Stimulated activated naive CD8-positive, alpha-beta T cell treated with anti-CD3 and anti-CD28 coated beads, Interleukin-15, amount 100 ng/mL, for 72 hours (primary cell): Measurements from ENCODE around the gene NPL.

ENCODE experiments used
- ATAC-seq: fragments of 150-1000 bp; cut with Tn5 transposase; 2 replicates; pipeline ENCODE4 v1.10.0; 2021; ENCODE audit warnings: mild to moderate bottlenecking, moderate library complexity
- DNase-seq, 2 donors: peaks; one replicate each; pipeline ENCODE4 v3.0.0; 2021 to 2022
- H3K27ac Mint-ChIP-seq, 2 donors: one replicate each; pipeline ENCODE4 v1.8.0; 2022; ENCODE audit warnings: mild to moderate bottlenecking in 2 of 2, mixed read lengths in 2 of 2, moderate library complexity in 2 of 2
- H3K27me3 Mint-ChIP-seq: one replicate; pipeline ENCODE4 v1.8.0; 2022; ENCODE audit warnings: mixed read lengths
- H3K4me1 Mint-ChIP-seq: one replicate; pipeline ENCODE4 v1.8.0; 2022; ENCODE audit warnings: mild to moderate bottlenecking, mixed read lengths
- H3K4me3 Mint-ChIP-seq, 2 donors: one replicate each; pipeline ENCODE4 v1.8.0; 2022; ENCODE audit warnings: mild to moderate bottlenecking in 2 of 2, mixed read lengths in 2 of 2, moderate library complexity in 1 of 2
- H3K9me3 Mint-ChIP-seq, 2 donors: one replicate each; pipeline ENCODE4 v1.8.0; 2022; ENCODE audit warnings: mixed read lengths in 2 of 2

The NPL gene

DNA sequence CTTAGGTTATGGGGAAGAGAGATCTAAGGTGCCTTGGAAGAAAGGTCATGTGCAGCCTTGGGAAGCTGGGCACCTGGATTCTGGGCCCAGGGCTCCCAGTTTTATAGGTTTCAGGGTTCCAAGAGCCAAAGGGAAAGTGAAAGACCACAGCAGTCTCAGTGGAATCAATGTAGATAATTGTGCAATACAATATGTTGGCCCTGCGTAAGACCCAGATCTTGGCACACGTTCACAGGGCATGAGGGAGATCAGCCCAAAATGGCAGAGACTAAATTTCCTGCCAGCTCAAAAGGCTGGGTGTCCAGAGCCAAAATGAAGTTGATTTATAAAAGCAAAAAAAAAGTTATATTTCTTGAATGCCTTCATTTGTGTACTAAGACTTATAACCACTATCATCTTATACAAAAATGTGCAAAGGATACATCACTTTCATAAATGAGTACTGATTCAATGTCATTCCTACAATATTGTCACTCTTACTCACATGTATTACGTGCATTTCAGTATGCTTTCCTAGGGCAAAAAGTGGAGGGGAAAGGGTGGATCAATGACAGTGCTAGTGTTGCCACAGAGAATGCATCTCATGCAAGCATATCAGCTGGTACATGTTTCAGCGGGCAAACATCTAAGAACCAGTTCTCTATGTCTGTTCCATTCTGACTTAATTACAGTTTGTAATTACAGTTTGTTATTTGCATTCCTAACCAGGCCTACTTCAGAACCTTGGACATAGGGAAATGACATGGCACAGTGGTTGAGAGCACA, 22.5 kb upstream of the NPL start:
- no peaks in the 10 kb centered on the region for H3K4me1 Mint-ChIP-seq
- peaks cover 0 to under 1% of the 10 kb centered on the region in 2 donors for H3K9me3 Mint-ChIP-seq
- DNase-seq (no peak), ATAC-seq (no peak)
- no peak overlapping the region for H3K4me3 Mint-ChIP-seq
- no peak overlapping the region for H3K27ac Mint-ChIP-seq
- peaks cover 58% of the 10 kb centered on the region for H3K27me3 Mint-ChIP-seq

DNA sequence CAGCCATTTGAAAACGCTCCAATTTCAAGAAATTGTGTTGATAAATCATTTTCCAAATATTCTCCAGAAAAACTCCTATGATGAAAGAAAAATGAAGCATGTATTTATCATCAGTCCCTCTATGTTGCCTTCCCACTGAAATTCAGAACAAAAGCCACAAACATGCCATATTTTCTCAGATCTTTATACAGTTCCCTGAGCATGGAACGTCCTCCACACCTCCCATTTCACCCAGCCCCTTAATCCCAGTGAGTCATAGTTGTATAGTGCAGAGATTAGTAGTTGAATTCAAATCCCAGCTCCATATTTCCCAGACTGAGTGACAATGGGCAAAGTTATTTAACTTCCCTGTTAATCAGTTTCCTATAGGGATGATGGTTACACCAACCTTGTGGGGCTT, 20.6 kb upstream of the NPL start:
- DNase-seq (no peak), ATAC-seq (no peak)
- no peaks in the 10 kb centered on the region for H3K9me3 Mint-ChIP-seq
- H3K27ac Mint-ChIP-seq: no peak overlapping the region
- H3K4me3 Mint-ChIP-seq: no peak overlapping the region
- H3K4me1 Mint-ChIP-seq: no peaks in the 10 kb centered on the region
- peaks cover 54% of the 10 kb centered on the region for H3K27me3 Mint-ChIP-seq

DNA sequence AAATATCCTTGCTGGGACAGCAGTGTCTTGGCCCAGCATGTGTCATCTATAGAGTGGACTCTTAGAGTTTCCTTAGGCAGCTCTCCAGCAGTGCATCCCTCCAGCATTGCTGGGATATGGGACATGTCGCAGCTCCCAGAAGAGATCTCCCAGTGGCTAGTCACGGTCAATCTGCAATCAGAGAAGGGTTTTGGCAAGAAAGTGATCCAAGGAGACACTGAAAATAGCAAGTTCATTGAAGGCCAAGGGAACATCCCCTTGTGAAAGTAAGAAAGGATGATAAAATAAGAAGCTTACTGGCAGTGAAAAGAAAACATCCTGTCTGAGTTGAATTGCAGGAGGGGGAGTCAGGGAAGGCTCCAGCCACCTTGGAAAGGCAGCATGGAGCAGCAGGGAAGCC, 19.3 kb upstream of the NPL start:
- H3K27me3 Mint-ChIP-seq: peaks cover 54% of the 10 kb centered on the region

DNA sequence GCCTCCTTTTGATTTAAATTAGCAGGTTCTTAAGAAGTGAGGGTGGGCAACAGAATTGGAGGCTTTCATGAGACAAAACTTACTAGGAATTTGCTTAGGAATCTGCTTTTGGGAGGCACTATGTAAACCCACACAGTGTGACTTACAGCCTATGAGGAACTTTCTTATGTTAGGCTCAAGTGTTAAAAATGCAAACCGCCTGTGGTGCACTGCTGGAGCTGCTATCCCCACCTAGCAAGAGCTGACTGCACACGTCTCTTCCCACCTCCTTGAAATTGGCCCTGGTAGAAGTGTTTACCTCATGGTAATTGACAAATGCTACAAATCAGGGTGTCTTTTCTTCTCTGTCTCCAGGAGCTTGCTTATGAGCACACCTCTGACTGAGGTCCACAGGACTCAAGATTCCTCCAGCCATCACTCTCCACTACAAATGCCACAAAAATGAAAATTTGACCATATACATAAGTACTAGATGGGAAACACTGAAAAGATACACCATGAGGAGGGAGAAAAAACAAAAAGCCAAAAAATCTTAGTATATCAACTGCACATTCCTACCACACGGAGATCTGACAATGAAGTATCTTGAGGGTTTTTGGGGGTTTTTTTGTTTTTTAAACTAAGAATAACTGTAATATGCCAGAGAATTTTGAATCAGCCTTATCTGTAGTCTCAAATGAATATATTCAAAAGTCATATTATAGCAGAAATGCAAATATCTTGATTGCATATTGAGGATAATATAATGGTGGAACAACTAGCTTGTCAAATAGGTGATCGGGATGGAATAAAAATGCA, 18.2 kb upstream of the NPL start:
- ATAC-seq: no peak
- H3K9me3 Mint-ChIP-seq: no peaks in the 10 kb centered on the region
- H3K4me3 Mint-ChIP-seq: no peak overlapping the region

More for the DNA sequence above, 19.3 kb upstream of the NPL start:
- no peak for ATAC-seq
- no peaks in the 10 kb centered on the region for H3K9me3 Mint-ChIP-seq
- H3K4me3 Mint-ChIP-seq: no peak overlapping the region
- DNase-seq: no peak
- H3K27ac Mint-ChIP-seq: no peak overlapping the region
- H3K4me1 Mint-ChIP-seq: no peaks in the 10 kb centered on the region

DNA sequence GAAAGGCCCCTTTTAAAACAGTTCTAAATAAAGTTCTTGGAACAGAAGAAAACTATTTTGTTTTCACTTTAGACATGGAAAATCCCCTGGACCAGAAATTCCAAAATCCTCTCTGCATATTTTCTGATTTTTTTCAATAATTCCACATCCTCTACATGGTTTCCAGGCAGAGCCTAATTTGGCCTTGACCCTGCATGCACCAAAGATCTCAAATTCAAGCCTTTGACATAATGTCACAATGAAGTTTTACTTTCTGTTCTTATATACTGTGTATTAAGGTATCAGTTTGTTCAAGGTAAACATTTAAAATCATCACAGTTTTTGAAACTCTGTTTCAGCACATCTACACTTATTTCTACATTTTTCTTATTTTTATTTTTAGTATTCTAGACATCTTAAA, 12.2 kb upstream of the NPL start:
- DNase-seq: no peak
- no peak overlapping the region for H3K4me3 Mint-ChIP-seq
- H3K27ac Mint-ChIP-seq: no peak overlapping the region
- H3K9me3 Mint-ChIP-seq: no peaks in the 10 kb centered on the region
- no peak for ATAC-seq
- H3K4me1 Mint-ChIP-seq: peaks cover 32% of the 10 kb centered on the region
- peaks cover 29% of the 10 kb centered on the region for H3K27me3 Mint-ChIP-seq

More for the DNA sequence above, 18.2 kb upstream of the NPL start:
- peaks cover 5% of the 10 kb centered on the region for H3K4me1 Mint-ChIP-seq
- H3K27ac Mint-ChIP-seq: no peak overlapping the region
- H3K27me3 Mint-ChIP-seq: peaks cover 52% of the 10 kb centered on the region
- DNase-seq: no peak

DNA sequence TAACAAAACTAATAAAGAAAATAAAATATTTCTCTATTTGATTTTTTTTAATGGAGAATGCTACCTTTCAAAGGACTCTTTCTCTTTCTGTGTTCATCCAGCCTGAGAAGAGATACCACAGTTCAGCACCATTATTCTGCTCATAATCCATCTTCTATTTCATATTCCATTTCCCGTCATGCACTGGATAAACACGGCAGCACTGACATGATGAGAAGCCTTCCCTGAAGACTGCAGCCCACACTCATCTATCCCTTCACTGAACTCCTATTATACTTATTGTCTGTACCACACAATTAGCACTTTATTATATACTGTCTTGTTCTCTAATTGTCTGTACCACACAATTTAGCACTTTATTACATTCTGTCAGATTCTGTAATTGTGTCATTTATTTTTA, 10.7 kb upstream of the NPL start:
- no peak for ATAC-seq
- DNase-seq: no peak
- H3K27me3 Mint-ChIP-seq: peaks cover 30% of the 10 kb centered on the region
- peaks cover 39% of the 10 kb centered on the region for H3K4me1 Mint-ChIP-seq
- no peaks in the 10 kb centered on the region for H3K9me3 Mint-ChIP-seq
- no peak overlapping the region for H3K4me3 Mint-ChIP-seq
- H3K27ac Mint-ChIP-seq: peak overlapping the region in 1 of 2 donors; percentile 55

DNA sequence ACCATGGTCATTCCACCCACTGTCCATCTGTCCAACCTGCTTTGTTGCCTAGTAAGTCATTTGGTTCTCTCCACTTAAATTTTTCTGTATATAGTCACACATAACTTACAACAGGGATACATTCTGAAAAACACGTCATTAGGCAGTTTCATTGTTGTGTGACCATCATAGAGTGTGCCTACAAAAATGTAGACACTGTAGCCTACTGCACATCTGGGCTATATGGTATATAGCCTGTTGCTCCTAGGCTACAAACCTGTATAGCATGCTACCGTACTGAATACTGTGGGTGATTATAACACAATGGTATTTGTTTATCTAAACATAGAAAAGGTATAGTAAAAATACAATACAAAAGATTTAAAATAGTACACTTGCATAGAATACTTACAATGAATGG, 10.0 kb upstream of the NPL start:
- H3K9me3 Mint-ChIP-seq: no peaks in the 10 kb centered on the region
- DNase-seq (no peak), ATAC-seq (no peak)
- H3K27ac Mint-ChIP-seq: no peak overlapping the region
- H3K4me1 Mint-ChIP-seq: peaks cover 39% of the 10 kb centered on the region
- H3K27me3 Mint-ChIP-seq: peaks cover 24% of the 10 kb centered on the region
- H3K4me3 Mint-ChIP-seq: no peak overlapping the region

DNA sequence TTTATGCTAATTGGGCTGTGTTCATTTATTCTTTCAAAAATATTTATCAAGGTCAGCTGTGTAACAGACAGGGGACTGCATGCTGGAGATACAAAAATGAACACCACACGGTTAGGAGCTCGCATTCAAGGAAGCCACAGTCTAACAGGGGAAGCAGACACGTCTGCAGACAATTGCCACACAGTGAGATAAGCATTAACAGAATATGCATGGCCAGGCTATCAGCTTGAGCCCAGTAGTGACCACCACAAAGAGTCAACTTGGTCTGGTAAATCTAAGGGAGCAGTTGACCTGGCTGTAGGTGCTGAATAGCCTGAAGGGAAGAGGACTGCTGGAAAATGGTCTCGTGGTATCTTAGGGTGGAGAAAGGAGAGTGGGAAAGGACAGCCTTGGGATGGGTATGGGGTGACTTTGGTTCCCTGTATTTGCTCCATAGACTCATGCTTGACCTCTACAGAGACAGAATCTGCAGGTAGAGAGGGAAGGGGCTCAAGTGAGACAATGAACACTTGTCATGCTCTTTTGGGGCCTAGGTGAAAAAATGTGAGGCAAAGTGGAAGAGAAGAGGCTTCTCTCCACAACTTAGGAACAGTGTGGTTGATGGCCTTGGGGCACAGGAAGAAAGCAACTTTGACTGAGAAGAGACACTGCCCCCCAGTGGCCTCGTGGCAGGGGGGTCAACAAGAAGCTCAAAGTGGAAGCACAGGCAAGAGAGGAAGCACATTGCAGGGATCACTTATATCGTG, 7.6 kb upstream of the NPL start:
- H3K27ac Mint-ChIP-seq: peak overlapping the region in 1 of 2 donors; percentile 36
- no peak overlapping the region for H3K4me3 Mint-ChIP-seq
- H3K27me3 Mint-ChIP-seq: peaks cover 7% of the 10 kb centered on the region
- peaks cover 31% of the 10 kb centered on the region for H3K4me1 Mint-ChIP-seq
- ATAC-seq (peak; percentile 78), DNase-seq (peak; percentile 68 to 73)
- no peaks in the 10 kb centered on the region for H3K9me3 Mint-ChIP-seq

DNA sequence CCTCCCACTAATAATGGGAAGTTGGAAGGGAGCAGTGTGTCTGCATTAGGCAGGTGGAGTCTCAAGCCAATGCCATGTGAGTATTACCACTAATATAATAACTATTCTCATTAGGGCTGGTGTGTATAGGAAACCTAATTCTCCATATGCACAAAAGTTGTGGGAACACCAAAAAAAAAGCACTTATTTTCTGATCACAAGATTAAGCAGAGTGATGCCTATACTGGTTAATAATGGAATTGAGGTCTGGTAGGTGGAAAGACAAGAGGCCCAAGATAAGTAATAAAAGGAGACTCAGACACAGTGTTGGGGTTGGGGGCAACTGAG, 7.0 kb upstream of the NPL start:
- Mint-ChIP-seq H3K27ac (no peak overlapping the region), H3K9me3 (no peaks in the 10 kb centered on the region), H3K27me3 (peaks cover 7% of the 10 kb centered on the region), H3K4me3 (no peak overlapping the region), H3K4me1 (peaks cover 25% of the 10 kb centered on the region)
- no peak for DNase-seq
- no peak for ATAC-seq

DNA sequence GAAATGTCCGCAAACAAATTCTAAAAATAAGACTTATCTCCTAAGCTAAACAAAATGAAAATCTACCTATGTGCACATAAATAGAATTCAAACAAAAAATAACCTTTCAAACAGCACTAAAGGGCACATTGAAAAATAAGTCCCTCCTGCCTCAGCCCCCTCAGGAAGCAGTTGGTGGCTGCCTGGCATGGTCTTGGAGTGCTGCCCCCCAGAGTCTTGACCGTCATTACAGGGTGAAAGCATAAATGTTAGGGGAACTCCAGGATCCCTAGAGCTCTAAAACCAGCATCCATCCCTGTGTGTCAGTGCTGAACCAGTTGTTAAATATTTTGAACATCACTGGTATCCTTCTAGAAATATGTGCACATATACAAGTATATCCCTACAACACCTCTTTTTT, 6.5 kb upstream of the NPL start:
- no peak for DNase-seq
- H3K4me3 Mint-ChIP-seq: no peak overlapping the region

DNA sequence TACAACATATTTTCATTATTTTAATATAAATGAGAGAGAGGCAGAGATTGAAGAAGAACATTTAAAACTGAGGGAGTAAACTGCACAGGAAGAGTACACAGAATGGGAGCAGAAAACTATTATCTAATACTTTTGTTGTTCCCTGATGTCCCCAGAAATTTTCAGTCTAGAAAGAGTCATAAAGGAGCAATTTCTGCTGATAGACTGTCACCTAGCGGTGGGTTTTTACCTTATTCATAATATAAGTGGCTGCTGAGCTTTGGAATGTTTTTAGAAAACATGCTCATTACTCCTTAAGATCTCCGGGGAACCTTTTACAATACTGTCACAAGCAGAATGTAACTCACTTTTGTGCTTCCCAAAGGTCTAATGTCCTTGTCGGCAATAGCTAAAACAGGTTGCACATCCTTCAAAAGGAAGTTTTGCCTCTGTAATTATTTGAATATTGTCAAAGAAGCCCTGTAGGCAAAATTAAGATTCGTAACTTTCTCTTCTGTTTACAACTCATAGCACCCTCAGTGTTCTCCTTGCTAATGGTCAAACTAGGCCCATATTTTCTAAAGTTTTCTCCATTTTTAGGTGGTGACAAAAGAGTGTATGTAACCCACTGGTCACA, 4.9 kb upstream of the NPL start:
- Mint-ChIP-seq H3K9me3 (no peaks in the 10 kb centered on the region), H3K4me3 (no peak overlapping the region), H3K27ac (no peak overlapping the region), H3K27me3 (peaks cover 24% of the 10 kb centered on the region), H3K4me1 (peaks cover 37% of the 10 kb centered on the region)
- ATAC-seq (no peak), DNase-seq (peak in 1 of 2 donors; percentile 28)

More for the DNA sequence above, 6.5 kb upstream of the NPL start:
- Mint-ChIP-seq H3K4me1 (peaks cover 24% of the 10 kb centered on the region), H3K9me3 (no peaks in the 10 kb centered on the region), H3K27ac (no peak overlapping the region), H3K27me3 (peaks cover 12% of the 10 kb centered on the region)
- ATAC-seq: no peak

DNA sequence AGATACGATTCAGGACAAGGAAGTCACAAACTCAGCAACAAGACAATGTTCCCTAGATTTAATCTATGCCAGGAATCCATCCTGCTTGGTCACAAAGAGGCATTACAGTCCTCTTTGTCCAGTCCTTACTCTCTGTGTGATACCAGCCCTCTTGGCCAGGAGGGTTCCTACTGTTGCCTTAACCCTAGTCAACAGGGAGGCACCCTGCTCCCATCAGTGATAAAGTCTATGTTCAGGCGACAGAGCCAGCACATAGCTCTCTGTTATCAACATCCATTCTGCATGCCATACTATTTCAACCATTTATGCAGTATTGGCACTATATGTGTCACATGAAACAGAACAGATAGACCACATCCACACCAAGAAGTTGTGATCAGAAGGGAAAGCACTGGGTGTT, 4.4 kb upstream of the NPL start:
- H3K27me3 Mint-ChIP-seq: peaks cover 24% of the 10 kb centered on the region
- no peak for DNase-seq
- no peaks in the 10 kb centered on the region for H3K9me3 Mint-ChIP-seq
- no peak overlapping the region for H3K27ac Mint-ChIP-seq
- peaks cover 42% of the 10 kb centered on the region for H3K4me1 Mint-ChIP-seq
- H3K4me3 Mint-ChIP-seq: no peak overlapping the region
- ATAC-seq: no peak

DNA sequence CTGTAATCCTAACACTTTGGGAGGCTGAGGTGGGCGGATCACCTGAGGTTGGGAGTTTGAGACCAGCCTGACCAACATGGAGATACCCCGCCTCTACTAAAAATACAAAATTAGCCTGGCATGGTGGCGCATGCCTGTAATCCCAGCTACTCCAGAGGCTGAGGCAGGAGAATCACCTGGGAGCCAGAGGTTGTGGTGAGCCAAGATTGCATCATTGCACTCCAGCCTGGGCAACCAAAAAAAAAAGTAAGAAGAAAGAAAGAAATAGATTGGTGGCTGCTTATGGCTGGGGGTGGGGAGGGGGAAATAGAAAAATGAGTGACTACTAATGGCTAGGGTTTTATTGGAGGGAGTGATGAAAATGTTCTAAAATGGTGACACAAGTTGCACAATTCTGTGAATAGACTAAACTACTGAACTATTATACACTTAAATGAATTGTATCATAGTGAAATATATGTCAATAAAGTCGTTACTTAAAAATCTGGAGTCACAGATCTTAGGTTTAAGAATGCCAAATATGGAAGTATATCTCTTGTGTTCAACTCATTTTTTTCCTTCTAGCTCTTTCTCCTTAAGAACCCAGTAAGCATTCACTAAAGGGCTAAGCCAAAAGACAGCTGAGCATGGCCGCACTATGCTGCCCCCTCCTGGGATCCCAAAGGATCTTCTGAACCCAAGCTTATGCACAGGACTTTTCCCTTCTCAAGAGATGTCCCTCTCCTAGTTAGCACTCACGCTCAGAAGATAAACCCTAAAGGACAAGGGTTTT, 3.2 kb upstream of the NPL start:
- Mint-ChIP-seq H3K27me3 (peaks cover 32% of the 10 kb centered on the region), H3K4me3 (no peak overlapping the region), H3K27ac (no peak overlapping the region), H3K9me3 (no peaks in the 10 kb centered on the region), H3K4me1 (peaks cover 43% of the 10 kb centered on the region)
- ATAC-seq: no peak
- DNase-seq: peak in 1 of 2 donors; percentile 42

DNA sequence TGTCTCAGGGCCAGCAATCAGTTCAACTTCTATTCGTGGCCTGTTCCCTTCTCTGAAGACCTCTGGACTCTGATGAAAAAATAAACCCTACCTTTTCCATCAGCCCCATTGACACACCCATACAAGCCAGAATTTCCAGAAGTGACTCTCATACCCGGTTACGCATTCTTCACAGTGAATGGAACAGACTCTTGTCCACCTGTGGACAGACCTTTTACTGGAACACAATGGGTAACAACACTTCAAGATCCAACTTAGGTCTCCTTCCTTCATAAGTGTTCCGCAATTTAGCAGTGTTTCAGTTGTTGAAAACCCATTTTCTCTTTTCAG, 2.6 kb upstream of the NPL start:
- ATAC-seq (no peak), DNase-seq (no peak)
- no peaks in the 10 kb centered on the region for H3K9me3 Mint-ChIP-seq
- peaks cover 37% of the 10 kb centered on the region for H3K4me1 Mint-ChIP-seq
- no peak overlapping the region for H3K27ac Mint-ChIP-seq
- H3K4me3 Mint-ChIP-seq: no peak overlapping the region
- peaks cover 37% of the 10 kb centered on the region for H3K27me3 Mint-ChIP-seq
